Astrocyte of the cerebellum (primary cell): ENCODE results near the gene PRX.

Experiments
- DNase-seq: peaks from one replicate; pipeline ENCODE4 v3.0.0-alpha.2; 2011; ENCODE audit warnings: low read depth
- H3K4me3 ChIP-seq: 2 replicates; pipeline ENCODE4 v1.5.1; 2011; ENCODE audit warnings: mild to moderate bottlenecking, low read depth, low read length, moderate library complexity
- in situ Hi-C: cut with HindIII; loops from 2 replicates; pipeline ENCODE4 v1.10.0; 2017; ENCODE audit warnings: low sequenced_read_pairs
- TF ChIP-seq, protein P1 (sequence below): IDR thresholded peaks from 2 replicates; pipeline ENCODE4 v1.5.1; 2012; ENCODE audit warnings: low read length, low read depth, moderate library complexity, mild to moderate bottlenecking; ENCODE audit errors: missing control alignments

The PRX gene

DNA sequence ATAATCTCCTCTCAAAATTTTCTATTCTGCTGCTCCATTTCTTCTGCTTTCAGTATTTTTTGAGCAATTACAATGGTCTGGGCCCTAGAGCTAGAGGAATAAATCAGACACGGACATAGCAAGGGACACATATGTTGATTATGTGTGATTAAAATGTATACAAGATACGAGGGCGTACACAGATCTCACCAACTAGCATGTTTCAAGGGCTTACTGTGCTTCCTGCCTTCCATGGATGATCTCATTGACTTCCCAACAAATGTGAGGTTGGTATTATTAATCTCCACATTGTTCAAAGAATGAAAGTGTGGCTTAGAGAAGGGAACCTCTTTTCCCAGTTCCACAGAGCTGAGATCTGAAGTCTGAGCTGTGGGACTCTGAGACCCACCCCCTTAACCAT lies 55.5 kb downstream of the PRX start:
- in situ Hi-C loops = no loop called here
- H3K4me3 ChIP-seq = no peak overlapping the region
- TF ChIP-seq, protein P1, sequence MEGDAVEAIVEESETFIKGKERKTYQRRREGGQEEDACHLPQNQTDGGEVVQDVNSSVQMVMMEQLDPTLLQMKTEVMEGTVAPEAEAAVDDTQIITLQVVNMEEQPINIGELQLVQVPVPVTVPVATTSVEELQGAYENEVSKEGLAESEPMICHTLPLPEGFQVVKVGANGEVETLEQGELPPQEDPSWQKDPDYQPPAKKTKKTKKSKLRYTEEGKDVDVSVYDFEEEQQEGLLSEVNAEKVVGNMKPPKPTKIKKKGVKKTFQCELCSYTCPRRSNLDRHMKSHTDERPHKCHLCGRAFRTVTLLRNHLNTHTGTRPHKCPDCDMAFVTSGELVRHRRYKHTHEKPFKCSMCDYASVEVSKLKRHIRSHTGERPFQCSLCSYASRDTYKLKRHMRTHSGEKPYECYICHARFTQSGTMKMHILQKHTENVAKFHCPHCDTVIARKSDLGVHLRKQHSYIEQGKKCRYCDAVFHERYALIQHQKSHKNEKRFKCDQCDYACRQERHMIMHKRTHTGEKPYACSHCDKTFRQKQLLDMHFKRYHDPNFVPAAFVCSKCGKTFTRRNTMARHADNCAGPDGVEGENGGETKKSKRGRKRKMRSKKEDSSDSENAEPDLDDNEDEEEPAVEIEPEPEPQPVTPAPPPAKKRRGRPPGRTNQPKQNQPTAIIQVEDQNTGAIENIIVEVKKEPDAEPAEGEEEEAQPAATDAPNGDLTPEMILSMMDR = no peak
- no peak for DNase-seq

DNA sequence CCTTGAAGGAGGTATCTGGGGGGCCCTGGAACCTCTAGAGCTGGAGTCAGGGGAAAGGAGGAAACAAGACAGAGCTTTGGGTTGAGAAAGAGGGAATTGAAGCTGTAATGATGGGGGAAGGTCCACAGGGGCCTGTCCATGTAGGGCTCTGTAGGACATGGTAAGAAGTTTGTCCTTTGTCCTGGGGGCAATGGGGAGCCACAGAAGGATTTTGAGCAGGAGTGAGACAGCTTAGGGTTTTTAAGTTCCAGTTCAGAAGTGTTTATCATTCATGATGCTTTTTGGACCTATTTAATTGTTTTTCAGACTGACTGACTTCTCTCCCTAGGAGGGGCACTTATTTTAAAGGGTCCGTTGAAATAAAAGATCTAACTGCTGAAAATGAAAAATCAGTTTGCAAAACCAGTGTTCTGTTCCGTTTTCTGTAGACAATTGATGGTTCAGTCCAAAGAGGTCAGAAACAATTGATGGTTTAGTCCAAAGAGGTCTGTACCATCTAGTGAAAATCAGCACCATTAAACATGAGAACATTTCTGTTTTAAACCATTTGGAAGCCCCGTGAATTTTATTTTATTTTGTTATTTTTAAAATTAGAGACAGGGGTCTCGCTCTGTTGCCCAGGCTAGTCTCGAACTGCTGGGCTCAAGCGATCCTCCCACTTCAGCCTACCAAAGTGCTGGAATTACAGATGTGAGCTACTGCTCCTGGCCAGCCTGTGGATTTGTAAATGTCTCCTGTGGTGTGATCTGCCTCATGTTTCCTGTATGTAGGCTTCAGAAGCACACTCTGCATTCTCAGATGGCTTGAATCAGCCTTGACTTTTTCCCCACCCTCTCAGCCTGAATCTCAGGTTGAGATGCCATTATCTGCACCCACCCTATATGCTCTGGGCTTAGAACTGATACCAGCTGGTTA lies 56.2 kb downstream of the PRX start:
- DNase-seq = no peak
- in situ Hi-C loops = no loop called here
- TF ChIP-seq, protein P1 = no peak
- no peak overlapping the region for H3K4me3 ChIP-seq

DNA sequence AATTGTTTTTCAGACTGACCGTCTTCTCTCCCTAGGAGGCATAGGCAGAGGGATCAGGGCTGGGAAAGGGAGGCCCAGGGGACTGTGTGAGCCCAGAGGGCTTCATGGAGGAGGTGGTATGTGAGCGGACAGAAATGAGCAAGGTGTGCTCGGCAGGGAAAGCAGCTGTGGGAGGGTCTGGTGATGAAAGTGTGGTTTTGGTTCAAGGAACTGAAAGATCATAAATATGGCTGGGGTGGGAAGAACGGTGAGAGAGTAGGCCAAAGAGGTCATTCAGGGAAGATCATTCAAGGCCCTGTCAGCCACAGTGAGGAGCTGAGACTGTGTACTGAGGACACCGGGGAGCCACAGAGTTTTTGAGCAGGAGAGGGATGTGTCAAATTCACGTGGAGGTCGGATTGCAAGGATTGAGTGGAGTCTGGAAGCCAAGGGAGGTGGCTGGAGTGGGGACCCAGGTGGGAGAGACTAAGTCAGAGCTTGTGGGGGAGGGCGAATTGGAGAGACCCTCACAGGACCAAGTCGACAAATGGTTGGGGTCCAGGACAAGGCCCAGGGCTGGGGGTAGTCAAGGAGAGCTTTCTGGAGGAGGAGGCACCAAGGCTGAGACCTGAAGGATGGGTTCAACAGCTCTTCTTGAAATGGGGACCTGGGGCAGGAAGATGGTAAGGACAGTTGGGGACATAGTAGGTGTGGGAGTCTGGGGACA lies 57.0 kb downstream of the PRX start:
- TF ChIP-seq, protein P1 = no peak
- DNase-seq = no peak
- in situ Hi-C loops = no loop called here
- no peak overlapping the region for H3K4me3 ChIP-seq

DNA sequence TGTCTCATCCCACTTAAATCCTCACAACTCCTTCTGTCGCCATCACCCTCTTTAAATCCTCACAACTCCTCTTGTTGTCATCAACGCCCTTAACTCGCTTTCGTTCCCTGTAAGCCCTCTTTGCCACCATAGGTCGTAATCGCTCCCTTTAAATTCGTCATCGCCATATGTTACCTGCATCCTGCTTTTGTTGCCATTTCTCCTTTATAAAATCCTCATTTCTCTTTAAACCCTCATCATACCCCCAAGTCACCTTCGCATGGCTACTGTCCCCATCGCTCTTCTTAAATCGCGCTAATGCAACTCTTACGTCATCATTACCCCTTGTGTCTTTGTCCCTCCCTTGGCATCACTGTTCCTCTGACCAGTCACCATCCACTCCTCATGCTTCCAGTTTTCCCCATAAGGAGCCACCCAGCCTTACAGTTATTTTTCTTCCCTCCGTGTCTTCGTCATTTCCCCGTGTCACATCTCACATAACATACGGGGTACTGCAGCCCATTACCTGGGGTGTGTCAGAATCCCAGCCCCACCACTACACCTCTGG lies 64.1 kb downstream of the PRX start:
- DNase-seq = no peak
- peak overlapping the region; percentile 93 for H3K4me3 ChIP-seq
- in situ Hi-C loops = no loop called here
- TF ChIP-seq, protein P1 = no peak

DNA sequence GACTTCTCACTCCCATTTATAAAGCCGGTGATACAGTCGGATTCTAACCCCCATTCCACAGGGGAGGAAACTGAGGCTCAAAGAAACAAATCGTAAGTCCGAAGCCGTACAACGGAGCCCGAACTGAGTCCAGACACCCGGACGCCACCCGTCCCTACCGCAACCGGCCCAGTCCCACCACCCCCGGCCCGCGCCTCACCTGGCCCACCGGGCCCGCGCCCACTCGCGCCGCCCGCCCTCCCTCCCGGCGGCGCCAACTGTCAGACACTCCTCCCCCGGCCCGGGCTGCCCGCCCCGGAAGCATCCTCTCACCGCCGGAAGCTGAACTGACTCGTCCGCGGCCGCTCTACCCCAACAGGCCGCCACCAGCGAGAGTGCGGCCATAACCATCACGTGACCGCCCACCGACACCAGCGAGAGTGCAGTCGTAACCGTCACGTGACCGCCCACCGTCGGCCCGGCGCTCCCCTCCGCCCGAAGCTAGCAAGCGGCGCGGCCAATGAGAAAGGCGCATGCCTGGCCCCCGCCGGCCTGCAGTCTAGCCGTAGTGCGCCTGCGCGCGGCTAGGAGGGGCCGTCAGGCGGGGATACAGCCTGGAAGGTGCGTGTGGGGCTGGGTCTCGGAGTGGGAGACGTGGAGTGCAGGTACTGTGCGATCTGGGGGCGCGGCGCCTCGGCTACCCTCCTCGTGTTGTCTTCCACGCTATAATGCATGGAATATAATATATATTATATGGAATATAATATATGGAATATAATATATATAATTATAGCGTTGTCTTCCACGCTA lies 64.9 kb downstream of the PRX start, which contains the start of the genes C19orf47 and PLD3:
C19orf47 (minus strand) TSS at position 273 of the 789 bp plus-strand sequence. CDS start 6,540 bp downstream, outside the sequence.
PLD3 (plus strand) TSS at position 571 of the 789 bp plus-strand sequence. CDS start 17,789 bp downstream, outside the sequence.
- H3K4me3 ChIP-seq = peak within 1 kb of the TSS; percentile 93
- in situ Hi-C loops = no loop called here
- peak; percentile 98 for DNase-seq
- TF ChIP-seq, protein P1 = no peak

DNA sequence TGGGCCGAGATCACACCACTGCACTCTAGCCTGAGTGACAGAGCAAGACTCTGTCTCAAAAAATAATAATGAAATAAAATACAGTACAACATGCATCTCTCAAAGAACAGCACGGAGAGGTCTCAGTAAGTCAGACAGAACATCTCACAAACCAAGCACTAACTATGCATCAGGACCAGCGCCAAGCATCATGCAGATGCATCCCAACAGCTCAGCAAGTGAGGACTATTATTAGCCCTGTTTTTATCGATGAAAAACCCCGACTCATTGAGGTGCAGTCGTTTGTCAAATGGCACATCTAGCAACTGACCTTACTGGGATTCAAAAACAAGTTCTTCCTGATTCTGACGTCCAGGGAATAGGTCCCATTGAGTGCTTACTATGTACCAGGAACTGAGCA lies 68.8 kb downstream of the PRX start:
- H3K4me3 ChIP-seq = no peak overlapping the region
- in situ Hi-C loops = no loop called here
- no peak for DNase-seq
- TF ChIP-seq, protein P1 = no peak
